NCI-H187 treated with DMSO at 0.1 percent for 48 hours (cell line): ENCODE measurements around the gene RAPGEF4.
"Not testable (repeated sequence)": the region's sequence is repeated elsewhere in the genome, so short reads cannot be mapped to it uniquely, and the experiment has no call there.

Experiments used
- DNase-seq: peaks from one replicate; lab custom pipeline; 2025; lab: John Stamatoyannopoulos, UW

RAPGEF4 gene

DNA sequence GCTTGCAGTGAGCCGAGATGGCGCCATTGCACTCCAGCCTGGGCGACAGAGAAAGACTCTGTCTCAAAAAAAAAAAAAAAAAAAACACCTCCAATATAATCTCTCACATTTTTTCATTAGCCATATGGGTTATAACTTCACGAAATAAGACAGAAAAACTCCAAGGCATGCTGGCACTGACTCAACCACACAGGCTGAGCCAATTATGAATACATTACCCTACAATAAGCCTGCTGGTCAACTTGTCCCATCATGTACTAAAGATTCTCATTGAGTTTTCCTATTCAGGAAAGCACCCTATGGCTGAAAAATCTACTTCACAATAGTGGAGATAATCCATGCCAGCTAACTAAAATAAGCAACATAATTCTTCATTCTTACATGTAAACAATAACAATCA is 327.2 kb downstream of the RAPGEF4 start:
- no peak for DNase-seq

- DNase-seq = no peak
These were observed 328.6 kb downstream of the RAPGEF4 start for GRCh38 chr2:173064151-173064805.

DNA sequence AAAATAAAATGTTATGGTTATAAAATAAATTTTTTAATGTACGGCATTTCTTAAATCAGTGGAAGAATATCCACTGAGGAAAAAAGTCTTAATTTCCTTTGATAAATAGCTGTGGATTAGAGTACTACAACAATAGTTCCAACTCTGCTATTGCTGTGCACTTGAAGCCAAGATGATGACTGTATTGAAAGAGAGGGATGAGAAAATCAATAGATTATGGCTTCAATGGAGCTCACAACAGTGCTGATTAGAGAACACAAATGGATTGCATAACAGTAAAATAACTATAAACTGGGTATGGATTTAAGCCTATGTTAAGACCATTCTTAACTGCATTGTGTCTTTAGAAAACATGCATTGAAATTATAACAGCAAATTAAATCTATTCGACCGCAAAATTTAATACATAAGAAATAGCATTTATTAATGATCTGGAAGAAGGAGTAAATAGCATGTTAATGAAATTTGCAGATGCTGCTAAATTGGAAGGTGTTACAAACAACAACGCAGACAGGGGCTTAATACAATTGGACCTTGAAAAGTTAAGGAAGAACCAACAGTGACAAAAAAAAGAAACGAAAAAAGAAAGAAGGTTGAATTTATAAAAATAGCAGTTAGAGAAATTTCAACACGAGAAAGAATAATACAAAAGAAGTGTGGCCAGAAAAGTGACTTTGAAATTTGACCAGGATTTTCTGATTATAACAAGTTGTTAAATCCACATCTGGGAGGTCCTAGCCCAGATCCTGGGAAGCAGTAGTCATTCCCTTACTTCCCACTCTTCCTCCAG is 331.4 kb downstream of the RAPGEF4 start:
- no peak for DNase-seq

DNA sequence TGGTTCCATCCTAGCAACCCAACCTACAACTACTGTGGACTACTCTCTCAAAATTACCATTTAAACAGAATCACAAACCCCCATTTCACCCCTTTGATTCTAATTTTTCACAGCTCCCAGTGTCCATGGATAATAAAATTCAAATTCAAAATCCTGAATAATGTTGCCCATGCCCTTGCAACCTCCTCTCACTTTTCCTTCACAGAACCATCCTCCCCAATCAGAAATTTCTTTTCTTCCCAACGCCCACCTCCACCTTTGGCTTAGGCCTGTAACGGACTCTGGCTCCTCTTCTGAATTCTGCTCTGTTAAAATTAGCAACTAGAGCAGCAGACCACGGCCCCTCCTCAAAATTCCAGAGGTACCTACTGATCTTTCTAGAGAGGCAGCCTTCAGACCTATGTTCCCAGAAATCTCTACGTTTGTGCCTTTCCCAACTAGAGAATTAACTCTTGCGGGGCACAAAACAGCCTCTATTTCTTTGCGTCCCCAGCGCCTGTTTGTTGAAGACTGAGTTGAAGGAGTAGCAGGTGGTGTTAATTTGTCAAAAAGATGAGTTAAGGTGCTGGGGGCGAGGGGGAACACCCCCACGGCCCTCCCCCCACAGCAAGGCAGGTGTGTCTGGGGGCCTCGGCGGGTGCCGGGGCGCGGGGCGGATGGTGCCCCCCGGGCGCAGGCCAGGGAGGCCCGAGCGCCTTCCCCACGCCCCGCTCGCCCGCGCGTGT is 339.6 kb downstream of the RAPGEF4 start:
- no peak for DNase-seq

GRCh38 chr2:173075781-173076580 is 340.3 kb downstream of the RAPGEF4 start, which contains the start of gene MAP3K20:
TSS of gene MAP3K20 (plus strand) at chr2:173075846. CDS start at chr2:173091032, 15,186 bp downstream.
- DNase-seq = no peak

GRCh38 chr2:173076581-173077345 is 341.1 kb downstream of the RAPGEF4 start:
- DNase-seq = no peak

DNA sequence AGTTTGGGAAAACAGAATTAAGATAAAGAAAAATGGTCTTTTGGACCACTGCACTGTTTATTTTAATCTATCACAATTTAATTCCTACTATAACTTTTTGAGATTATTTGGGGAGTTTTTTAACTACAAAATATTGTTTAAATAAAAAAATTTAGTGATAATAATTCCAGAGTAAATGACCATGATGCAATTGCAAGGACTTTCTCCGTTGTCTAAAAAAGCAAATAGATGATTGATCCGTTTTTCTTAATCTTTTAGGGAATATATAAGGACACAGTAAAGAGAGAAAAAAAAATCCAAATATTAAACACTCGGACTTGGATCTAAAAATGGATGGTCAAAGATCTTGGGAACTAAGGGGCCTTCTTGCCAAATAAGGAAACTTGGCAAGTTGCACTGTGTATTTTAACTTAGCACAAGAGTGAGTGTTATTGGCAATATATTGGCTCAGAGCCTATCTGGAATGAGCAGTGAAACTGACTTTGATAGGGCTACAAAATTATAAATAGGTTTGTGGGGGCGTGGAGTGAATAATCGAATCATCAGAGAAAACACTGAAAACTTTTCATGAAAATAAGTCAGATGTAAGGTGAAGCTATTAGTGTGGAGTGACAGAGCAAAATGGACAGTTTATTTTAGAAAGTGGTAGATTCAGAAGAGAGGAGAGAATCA is 342.0 kb downstream of the RAPGEF4 start:
- no peak for DNase-seq

DNA sequence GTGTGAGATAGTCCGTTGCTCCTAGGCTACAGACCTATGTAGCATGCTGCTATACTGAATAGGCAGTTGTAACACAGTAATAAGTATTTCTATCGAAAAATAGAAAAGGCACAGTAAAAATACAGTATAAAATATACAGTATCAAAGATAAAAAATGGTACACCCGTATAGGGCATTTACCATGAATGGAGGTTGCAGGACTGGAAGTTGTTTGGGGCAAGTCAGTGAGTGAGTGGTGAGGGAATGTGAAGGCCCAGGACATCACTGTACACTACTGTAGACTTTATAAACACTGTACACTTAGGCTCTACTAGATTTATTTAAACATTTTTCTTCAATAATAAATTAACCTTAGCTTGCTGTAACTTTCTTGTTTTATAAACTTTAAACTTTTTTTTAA is 343.5 kb downstream of the RAPGEF4 start:
- DNase-seq = no peak

DNA sequence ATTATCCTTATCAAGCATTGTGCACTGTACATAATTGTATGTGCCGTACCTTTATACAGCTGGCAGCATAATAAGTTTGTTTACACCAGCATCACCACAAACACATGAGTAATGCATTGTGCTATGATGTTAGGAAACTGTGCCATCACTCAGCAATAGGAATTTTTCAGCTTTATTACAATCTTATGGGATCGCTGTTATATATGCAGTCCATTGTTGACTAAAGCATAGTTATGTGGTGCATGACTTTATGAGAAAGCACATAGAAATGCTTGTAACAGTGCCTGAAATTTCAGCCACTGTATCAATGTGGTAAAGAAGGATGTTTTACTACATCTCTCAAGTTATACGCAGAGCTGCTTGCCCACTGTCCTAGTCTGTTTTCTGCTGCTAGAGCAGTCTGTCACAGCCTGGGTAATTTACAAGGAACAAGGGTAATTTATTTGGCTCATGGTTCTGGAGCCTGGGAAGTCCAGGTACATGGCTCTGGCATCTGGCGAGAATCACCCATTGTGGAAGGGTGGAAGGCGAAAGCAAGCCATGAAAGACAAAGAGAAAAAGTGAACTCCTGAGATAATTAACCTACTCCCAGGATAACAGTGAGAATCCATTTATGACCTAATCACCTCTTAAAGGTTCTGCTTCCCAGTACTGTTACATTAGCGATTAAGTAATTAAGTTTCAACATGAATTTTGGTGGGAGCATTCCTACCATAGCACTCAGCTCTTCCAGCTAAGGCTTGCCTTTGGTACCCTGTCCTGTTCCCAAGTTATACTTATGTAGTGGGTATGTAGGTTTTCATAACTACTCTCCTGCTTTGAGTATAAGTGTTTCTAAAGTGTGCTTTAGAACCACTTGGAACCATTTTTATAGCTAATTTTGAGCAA is 344.6 kb downstream of the RAPGEF4 start:
- DNase-seq = no peak

- DNase-seq = no peak
These were observed 351.0 kb downstream of the RAPGEF4 start for GRCh38 chr2:173086518-173087213.

DNA sequence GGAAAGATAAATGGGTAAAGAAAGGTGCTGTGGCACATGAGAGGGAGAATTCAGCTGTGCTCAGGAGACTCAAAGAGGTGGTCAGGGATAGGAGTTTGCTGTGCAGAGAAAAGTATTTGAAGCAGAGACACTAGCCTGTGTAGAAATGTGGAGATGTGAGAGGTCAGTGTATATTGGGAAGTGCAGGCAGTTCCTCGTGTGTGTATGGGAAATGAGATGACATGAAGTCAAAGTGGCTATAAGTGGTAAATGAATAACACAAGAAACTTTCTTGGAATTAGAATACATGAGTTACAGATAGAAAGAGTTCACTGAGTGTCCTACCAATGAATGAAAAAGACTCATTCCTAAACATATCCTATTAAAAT is 351.6 kb downstream of the RAPGEF4 start:
- no peak for DNase-seq

- no peak for DNase-seq
These were observed 352.3 kb downstream of the RAPGEF4 start for GRCh38 chr2:173087793-173088496.

- DNase-seq = no peak
These were observed 354.7 kb downstream of the RAPGEF4 start for GRCh38 chr2:173090276-173090877.

DNA sequence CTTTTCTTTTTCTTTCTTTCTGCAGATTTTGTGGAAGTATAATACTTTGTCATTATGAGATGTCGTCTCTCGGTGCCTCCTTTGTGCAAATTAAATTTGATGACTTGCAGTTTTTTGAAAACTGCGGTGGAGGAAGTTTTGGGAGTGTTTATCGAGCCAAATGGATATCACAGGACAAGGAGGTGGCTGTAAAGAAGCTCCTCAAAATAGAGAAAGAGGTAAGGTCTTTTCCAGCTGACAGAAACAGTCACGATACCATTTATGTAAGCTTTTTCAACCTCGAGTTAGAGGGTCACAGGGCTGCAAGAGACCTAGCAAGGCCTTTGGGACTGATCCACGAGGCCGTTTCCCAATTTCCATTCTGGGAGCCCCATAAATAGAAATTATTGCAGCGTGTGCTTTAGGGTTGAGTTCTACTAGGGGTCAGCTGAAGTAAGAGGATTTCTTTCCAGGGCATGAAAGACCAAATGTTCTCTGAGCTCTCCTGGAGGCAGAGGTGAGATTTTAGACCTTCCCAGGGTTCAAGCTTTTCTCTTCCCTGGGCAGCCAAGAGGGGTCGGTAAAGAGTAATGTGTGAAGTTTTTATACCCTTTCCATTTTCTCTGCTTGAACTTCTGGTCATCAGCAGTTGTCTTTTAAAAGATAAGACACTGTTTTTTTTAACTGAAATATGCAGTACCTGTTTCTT is 355.5 kb downstream of the RAPGEF4 start:
- DNase-seq = no peak

- no peak for DNase-seq
These were observed 356.3 kb downstream of the RAPGEF4 start for GRCh38 chr2:173091910-173092309.

- DNase-seq = no peak
These were observed 357.3 kb downstream of the RAPGEF4 start for GRCh38 chr2:173092844-173093402.

DNA sequence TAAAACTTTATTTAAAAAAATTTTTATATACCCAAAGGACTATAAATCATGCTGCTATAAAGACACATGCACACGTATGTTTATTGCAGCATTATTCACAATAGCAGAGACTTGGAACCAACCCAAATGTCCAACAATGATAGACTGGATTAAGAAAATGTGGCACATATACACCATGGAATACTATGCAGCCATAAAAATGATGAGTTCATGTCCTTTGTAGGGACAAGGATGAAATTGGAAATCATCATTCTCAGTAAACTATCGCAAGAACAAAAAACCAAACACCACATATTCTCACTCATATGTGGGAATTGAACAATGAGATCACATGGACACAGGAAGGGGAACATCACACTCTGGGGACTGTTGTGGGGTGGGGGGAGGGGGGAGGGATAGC is 358.0 kb downstream of the RAPGEF4 start:
- DNase-seq = not testable (repeated sequence)
